HG03097 (cell line): ENCODE results near the gene DPEP3.
A peak's percentile ranks its signal among the peaks of the same experiment; 100 is the strongest.
"Not testable (repeated sequence)": the region's sequence is repeated elsewhere in the genome, so short reads cannot be mapped to it uniquely, and the experiment has no call there.

Experiments used
- ATAC-seq: cut with Tn5 transposase; IDR thresholded peaks from one replicate; pipeline ENCODE4 v1.9.1; 2021; ENCODE audit not compliant: unreplicated experiment, low FRiP score

Gene DPEP3

DNA sequence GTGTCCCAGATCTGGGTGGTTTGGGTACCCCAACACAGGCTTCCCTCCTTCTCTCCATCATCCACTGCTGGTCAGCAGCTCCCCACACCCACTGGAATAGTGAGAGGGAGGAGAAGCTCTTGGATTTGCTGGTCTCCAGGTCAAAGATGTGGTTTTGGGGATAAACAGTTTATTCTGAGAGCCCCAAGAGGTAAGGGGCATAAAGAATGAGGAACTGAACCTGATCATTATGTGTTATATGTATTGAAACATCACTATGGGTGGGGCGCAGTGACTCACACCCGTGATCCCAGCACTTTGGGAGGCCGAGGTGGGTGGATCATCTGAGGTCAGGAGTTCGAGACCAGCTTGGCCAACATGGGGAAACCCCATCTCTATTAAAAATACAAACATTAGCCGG is 15.1 kb upstream of the DPEP3 start:
- no peak for ATAC-seq

DNA sequence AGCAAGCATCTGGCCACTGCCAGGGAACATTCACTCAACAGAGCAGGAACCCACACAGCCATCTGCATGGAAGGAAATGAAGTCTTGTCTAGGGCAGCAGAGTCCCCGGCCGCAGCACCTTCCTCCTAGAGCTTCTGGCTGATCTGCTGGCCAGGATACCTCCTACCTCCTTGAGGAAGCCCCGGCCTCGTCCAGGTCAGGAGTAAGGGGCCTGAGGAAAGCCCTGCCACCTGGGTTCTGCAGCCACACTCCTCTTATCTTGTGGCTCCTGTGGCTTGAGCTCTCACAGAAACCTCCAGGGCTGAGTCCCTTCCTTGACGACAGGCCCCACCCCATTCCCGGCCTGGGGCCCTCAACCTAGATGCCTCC is 13.7 kb upstream of the DPEP3 start:
- ATAC-seq = not testable (repeated sequence)

DNA sequence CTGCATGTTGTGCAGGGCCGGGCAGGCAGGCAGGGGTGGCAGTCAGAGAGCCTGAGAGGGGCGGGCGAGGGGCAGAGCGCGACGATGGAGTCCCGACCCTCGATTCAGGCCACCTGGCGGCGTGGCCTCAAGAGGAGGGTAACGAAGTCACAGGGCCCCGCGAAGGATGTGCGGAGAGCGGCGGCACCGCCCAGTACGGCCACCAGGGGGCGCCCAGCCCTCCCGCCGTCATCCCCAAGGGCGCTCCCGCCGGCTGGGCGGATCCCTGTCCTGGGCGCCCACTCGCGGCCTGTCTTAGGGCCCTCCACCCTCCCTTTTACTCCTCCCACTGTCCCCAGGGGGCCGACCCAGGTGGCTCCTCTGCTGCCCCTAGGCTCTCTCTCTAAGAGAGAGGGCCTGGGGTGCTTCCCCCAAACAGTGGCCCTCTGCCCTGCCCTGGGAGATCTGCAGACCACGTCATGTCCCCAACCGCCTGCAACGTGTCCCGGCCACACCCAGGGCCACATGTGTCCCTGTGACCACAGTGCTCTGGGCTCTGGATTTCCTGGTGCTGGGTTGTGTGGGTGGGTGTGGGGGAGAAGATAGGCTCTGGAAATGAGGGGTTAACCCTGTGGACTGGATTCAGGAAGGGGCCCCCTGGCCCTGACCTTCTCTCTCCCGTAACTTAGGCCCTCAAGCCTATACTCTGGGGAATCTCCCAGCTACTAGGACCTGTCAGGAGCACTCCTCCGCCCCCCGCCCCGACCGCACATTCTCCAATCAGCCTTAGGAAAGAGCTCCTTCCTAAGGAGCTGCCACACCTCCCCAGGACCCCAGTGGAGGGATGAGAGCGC is 13.1 kb upstream of the DPEP3 start:
- ATAC-seq = peak; percentile 58

DNA sequence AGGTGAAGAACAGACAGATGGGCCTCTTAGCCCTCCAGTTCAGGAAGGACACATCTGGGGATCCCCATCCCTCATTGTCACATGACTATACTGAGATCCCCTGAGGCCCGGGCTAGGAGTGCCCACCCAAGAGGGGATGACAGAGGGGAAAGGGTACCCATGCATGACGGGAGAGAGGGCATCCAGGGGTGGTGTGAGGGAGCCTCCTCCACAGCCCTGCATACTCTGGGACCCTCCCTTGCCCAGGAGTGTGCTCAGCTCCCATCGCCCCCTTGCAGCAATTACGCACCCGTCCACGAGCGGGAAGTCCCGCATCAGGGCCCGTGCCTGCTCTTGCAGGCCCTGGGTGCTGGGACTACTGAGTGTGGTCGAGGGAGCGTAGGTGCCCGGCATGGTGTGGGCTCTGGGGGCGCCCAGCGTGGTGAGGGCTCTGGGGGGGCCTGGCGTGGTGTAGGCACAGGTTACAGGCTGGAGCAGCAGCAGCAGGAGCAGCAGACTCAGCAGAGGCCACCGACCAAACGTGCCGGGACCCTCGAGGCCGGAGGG is 12.4 kb upstream of the DPEP3 start:
- no peak for ATAC-seq

DNA sequence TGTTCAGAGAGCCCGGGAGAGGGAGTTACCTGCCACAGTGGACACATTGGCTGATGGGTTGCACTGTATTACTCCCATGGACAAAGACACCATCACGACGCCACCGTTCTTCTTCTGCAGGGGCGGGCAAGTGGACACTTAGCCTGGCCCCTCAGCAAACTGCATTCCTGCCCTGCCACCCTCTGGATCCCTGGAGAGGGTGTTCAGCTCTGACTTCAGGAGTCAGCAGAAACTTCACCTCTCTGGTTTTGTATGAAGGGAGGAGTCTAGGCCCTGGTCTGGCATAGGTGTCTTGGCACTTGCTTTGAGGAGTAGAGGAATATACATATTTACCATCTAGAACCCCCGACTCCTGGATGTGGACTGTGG is 9.7 kb upstream of the DPEP3 start:
- ATAC-seq = no peak

DNA sequence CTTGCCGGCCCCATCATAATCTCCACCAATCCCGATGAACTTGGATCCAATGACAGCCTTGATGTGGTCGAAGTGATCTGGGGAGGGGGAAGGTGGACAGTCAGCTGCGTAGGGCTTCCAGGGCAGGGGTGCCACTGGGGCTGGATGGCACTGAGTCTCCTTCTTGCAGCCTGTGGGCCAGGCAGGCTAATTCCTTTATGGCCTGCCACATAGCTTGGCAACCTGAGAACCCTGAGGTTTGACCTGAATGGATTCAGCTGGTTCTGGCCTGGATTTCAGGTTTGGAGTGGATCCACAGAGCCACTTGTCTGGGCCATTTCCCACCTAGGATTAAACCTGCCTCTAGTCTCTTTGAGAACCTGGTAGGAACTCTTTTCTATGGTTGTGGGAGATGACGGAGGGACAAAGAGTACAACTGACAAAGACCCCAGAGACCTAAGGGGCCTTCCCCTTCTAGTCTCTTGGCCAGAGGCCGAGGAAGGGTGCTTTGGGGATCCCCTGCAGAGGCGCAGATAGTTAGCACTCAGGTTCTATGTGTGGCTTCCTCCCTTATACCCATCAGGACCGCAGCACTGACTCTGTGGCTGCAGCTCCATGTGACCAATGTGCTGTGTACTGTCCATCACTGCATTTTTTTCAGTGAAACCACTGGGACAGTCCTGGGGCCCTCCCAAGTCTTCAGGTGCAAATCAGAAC is 9.2 kb upstream of the DPEP3 start:
- no peak for ATAC-seq

DNA sequence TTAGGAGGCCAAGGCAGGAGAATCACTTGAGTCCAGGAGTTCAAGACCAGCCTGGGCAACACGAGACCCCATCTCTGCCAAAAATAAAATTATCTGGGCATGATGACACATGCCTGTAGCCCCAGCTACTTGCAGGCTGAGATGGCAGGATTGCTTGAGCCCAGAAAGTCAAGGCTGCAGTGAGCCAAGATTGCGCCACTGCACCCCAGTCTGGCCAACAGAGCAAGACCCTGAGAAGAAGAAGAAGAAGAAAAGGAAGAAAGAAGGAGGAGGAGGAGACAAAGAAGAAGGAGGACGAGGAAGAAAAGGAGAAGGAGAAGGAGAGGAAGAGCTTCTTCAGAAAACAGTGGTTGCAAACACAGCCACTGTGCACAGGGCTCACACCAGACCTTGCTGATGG is 8.4 kb upstream of the DPEP3 start:
- no peak for ATAC-seq

DNA sequence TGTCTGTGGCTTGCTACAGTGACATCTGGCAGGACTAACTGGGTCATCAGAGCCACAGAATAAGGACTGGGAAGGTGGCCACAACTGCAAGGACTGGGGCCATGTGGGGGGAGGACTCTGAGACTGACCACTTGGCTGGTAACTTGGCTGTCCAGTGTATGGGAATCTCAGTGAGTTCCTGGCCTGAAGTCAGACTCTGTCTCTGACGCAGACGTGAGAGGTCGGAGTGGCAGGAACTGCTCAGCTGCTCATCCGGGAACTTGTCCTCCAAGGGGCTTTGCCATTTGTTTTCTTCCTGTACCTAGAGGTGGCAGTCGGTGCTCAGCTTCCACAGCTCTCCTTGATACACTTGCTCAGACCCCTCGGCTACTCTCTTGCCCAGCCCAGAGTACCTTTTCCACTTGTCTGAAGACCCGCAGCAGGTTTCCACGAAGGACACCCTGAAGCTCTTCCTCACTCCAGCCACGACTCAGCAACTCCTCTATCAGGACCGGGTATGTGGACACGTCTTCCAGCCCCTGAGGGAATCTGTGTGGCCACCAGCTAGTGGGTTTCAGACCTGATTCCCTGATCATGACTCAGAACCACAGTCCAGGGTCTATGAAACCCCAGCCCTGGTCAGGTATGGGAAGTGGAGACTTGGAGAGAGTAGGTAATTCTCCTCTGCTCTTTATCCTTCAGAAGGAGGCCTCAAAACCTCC is 7.3 kb upstream of the DPEP3 start:
- no peak for ATAC-seq

DNA sequence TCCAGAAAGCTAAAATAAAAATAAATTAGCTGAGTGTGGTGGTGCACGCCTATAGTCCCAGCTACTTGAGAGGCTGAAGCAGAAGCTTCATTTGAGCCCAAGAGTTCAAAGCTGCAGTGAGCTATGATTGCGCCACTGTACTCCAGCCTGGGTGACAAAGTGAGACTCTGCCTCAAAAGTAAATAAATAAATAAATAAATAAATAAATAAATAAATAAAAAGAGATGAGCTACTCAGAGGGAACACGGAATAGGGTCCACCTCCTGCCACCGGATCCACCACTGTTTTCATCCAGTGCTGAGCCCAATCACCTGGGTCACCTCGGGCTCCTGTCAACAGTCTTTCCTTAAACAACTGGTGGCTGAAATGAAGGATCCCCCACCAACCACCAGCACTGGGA is 6.7 kb upstream of the DPEP3 start:
- ATAC-seq = no peak

DNA sequence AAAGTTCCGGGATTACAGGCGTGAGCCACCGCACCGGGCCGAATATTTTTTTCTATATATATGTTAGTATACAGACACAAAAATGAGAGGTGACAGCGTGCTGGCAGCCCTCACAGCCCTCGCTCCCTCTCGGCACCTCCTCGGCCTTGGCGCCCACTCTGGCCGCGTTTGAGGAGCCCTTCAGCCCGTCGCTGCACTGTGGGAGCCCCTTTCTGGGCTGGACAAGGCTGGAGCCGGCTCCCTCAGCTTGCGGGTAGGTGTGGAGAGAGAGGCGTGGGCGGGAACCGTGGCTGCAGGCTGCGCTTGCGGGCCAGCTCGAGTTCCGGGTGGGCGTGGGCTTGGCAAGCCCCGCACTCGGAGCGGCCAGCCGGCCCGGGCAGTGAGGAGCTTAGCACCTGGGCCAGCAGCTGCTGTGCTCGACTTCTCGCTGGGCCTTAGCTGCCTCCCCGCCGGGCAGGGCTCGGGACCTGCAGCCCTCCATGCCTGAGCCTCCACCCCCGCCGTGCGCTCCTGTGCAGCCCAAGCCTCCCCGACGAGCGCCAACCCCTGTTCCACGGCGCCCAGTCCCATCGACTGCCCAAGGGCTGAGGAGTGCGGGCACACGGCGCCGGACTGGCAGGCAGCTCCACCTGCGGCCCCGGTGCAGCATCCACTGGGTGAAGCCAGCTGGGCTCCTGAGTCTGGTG is 1.9 kb upstream of the DPEP3 start:
- ATAC-seq = no peak

DNA sequence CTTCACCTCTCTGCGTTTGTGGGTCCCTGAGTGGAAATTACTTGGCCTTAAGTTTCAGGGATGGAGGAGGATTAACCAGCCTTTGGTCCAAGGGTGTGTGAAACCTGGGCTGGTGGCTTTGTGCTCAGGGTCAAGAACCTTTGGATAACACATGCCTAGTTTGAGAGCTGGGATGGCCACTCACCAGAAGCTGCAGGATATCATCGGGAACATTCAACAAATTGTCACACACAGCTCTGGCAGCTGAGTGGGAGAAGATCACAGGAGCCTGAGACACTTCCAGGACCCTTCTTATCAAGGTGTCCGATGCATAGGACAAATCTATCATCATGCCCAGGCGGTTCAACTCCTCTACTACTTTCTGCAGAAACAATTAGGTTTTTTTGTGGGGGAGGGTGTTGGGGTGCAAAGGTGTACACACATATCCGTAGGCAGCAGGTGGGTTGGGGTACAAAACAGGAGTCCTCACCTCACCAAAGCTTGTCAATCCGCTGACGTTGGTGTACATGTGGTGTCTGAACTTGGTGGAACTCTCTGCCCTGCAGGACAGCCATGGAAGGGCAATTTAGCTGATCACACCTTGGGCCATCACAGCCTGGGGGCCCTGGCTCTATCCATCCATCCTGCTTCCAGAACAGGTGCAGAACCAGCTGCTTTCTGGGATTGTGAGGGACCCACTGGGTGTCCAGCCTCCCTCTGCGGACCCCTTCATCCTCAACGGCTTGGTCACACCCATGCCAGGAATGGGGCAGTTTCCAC is 2.7 kb downstream of the DPEP3 start:
- no peak for ATAC-seq

DNA sequence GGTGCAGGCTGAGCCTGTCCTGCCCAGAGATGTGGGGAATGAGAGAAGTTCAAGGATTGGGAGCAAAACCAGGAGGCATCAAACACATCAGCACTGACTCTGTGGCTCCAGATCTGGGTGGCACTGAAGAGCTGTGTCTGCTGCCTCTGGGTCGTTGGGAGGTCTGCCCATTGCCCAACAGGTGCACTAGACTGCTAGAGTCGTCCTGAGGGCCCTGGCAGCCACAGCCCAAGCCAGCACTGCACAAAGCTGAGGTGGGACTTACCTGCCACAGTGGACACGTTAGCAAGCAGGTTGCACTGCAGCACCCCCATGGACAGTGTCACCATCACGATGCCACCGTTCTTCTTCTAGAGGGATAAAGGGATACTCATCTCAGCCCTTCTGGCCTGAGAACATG is 3.3 kb downstream of the DPEP3 start:
- no peak for ATAC-seq

DNA sequence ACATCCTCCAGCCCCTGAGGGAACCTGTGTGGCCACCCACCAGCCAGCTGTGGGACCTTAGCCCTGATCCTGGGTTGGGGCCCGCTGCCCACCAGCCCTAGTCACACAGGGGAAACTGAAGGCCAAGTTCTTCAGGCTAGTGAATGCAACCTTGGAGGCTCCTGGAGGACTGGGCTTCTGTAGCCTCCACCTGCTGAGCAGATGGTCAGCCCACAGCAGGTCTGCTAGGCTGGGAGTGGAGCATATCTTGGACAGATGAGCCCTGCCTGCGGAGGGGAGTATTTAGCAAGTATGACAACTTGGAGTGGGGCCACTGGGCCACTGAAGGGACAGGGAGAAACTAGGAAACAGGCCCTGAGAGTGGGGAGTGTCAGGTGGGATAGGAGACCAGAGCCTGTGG is 4.1 kb downstream of the DPEP3 start:
- ATAC-seq = no peak

DNA sequence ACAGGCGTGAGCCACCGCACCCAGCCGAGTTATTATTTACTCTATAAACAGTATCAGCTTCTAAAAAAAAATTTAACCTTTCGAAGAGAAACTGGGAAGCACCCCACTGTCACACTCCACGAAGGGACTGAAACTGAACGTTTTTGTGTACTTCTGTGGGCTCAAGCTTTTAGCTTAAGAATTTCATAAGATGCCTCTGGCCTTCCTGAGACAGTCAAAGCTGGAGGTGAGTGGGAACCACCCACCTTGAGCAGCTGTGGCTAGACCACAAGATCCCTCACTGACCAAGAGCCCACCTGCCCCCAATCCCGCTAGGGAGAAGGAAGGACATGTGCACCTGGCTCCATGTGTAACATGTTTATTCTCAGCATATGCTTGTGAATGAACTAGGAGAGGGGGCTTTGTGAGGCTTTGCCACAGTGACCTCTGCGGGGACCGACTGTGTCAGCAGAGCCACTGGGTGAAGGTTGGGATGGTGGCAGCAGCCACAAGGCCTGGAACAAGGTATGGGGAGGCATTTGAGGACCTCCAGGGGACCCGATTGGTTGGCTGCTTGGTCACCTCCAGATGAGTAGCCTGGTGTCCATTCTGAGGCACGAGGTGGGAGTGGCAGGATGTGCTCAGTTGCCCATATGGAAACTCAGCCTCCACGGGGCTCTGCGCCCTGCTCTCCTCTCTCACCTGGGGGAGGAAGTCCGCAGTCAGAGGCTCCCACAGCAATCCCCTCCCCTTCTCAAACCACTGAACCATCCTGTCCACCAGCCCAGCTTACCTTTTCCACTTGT is 4.8 kb downstream of the DPEP3 start:
- no peak for ATAC-seq

DNA sequence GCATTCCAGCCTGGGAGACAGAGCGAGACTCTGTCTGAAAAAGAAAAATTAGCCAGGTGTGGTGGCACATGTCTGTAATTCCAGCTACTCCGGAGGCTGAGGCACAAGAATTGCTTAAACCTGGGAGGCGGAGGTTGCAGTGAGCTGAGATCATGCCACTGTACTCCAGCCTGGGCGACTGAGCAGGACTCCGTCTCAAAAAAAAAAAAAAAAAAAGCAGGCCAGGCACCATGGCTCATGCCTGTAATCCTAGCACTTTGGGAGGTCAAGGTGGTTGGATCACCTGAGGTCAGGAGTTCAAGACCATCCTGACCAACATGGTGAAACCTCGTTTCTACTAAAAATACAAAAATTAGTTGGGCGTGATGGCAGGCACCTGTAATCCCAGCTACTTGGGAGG is 8.0 kb downstream of the DPEP3 start:
- ATAC-seq = not testable (repeated sequence)

DNA sequence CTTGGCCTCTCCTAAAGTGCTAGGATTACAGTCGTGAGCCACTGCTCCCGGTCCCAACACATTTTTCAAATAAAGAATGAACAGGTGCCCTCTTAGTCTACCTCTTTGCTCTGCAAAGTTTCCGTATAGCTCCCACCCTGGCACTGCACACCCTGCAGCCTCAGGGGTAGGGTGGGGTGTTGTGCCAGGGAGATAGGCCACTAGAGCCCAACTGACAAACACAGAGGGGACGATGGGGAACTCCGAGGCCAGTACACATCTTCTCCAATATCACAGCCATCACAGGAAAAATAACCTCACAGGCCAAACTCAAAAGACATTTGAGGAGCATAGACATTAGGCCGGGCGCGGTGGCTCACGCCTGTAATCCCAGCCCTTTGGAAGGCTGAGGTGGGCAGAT is 9.2 kb downstream of the DPEP3 start:
- no peak for ATAC-seq

DNA sequence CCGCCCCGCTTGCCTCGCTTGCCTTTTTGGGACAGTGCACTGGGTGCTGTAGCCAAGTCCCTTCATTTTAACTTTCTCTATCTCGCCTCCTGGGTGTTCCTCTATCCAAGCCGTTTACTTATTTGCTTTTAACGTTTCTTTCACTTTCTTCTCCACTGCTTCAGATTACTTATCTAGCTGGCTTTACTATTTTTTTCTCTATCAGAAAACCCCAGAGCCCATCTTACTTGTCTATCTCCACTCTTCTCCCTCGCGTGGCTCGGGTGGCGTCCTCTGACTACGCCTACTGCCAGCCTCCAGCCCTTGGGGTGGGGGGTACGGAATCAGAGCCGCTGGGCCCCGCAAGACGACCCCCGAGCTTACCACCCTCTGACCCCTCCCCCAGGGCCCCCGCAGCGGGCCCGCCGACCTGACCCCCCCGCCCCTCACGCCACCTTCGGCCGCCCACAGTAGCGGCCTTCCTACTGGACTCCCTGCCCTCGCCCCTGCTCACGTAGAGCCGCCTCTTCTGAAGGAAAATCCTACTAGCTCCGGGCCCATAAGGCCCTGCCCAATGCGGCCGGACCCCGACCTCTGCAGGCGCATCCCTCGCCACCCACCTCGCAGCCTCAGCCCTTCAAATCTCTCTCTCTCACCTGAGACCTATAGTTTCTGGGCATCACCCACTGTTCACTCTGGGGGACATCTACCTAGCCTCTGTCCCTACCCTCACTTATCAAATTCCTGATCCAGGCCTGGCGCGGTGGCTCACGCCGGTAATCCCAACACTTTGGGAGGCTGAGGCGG is 10.9 kb downstream of the DPEP3 start:
- ATAC-seq = peak; percentile 8

DNA sequence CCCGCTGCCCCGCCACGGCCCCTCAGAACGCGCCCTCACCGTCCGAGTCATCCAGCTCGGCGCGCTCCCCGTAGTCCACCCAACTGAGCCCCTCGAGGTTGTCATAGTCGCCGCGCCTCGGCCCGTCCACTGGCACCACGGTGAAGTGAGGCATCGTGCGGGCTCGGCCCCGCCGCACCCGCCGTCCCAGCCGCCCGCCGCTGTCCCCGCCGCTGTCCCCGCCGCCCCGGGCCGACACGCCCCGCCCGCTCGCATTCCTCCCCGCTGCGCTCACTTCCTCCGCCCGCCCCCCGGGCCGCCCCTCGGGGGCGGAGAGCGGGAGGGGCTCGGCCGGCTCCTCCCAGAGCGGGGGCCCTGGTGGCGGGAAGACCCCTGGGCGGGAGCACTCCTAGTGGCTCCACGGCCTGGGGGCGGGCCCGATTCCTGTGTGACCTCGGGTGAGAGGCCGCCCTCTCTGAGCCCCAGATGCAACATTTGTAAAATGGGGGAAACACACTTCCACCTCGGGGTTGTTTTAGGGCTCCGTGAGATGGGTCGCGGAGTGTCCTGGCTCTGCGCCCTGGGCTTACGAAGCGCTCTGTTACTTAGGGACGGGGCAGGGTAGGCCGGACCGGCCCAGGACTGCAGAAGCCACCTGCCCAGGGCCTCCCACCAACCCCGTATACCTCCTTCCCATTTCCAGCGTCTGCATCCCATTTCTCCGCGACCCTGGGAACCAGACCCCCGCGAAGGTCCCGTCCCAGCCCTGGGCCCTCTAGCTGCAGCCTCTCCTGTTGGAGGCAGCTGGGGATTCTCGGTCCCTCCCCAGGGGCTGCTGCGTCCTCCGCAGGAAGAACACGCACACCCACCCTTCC is 11.7 kb downstream of the DPEP3 start, which contains the start of gene SLC12A4:
TSS of gene SLC12A4 (minus strand) at position 238 of the 854 bp plus-strand sequence. CDS start at position 154, 84 bp downstream.
- ATAC-seq = peak; percentile 69
